ENCODE measurements around the gene LARGE1. TPM values are rescaled to one million over a fixed set of nuclear protein-coding genes. Genes with fewer than 3 reads are reported as not detected.

Gene LARGE1
- total RNA-seq, 2 donors from 2014 or later: 12.5 to 21.1 TPM

DNA sequence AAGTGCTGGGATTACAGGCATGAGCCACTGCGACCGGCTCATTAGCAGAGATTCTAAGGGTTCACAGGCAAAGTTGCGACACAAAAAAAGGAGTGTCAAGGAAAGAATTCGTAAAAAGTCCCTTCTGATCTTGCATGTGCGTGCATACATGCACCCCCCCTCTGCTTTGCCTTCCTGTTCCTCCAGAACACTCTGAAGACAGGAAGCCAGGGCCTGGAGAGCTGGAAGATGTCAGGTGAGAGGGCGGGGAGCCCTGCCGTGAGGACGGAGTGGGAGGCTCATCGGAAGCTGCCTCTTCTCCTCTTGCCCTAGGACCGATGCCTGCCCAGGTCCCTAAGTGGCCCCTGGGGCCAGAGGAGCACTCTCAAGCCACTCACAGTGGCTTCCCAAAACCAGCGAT, 89.1 kb downstream of the LARGE1 start:
- WGBS, 2 donors: 77 to 87% methylated on average over 11 of the region's 11 CpGs
- intact Hi-C loops (cut with DNase I): no loop called here
- H3K4me1 ChIP-seq: peaks cover 14% of the 10 kb centered on the region

DNA sequence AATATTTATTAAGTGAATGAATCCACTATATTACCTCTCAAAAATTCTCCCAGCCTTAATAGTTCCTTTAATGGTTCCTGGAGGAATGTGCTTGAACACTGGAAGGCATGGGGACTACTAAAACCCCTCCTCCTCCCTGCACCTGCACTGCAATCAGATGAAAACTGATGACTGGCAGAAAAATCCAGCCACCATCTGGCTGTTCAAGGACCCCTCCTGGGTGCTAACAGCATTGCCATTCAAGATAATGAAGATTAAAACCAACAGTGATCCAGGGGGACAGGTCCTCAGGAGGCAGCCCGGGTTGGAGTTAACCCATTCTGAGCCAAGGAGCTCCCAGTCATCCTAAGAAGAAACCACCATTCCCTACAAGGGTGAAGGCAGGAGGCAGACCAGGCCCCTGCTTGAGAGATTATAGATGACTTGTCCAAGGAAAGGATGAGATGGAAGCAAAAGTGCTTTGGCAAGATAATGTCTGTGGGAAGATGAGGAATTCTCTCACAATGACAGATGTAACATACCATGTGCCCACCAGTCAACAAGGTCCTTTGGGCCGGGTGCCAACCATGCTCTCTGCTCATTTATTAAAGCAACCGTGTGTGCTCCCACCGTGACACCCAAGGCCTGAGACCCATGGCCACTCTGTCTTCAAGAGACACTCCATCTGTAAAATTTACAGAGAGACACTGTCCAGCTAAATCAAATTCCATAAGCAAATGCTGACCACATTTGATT, 90.6 kb downstream of the LARGE1 start:
- no peak for DNase-seq
- Histone ChIP-seq H3K36me3 (replicated peaks in 1 of 2; ENCODE audit: insufficient read depth in 1 of 2, low read depth in 2 of 2) (no peaks in the 10 kb centered on the region), H3K4me1 (peaks cover 13% of the 10 kb centered on the region), H3K9me3 (no peaks in the 10 kb centered on the region), H3K4me3 (no peak overlapping the region), H3K27ac (no peak overlapping the region), H3K27me3 (no peaks in the 10 kb centered on the region)
- TF ChIP-seq, protein P1, sequence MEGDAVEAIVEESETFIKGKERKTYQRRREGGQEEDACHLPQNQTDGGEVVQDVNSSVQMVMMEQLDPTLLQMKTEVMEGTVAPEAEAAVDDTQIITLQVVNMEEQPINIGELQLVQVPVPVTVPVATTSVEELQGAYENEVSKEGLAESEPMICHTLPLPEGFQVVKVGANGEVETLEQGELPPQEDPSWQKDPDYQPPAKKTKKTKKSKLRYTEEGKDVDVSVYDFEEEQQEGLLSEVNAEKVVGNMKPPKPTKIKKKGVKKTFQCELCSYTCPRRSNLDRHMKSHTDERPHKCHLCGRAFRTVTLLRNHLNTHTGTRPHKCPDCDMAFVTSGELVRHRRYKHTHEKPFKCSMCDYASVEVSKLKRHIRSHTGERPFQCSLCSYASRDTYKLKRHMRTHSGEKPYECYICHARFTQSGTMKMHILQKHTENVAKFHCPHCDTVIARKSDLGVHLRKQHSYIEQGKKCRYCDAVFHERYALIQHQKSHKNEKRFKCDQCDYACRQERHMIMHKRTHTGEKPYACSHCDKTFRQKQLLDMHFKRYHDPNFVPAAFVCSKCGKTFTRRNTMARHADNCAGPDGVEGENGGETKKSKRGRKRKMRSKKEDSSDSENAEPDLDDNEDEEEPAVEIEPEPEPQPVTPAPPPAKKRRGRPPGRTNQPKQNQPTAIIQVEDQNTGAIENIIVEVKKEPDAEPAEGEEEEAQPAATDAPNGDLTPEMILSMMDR (IDR thresholded peaks at IDR 0.05): no peak
- TF ChIP-seq POLR2A (IDR thresholded peaks at IDR 0.05): no peak
- intact Hi-C loops (cut with DNase I): no loop called here
- no peak for ATAC-seq
- 45 to 69% methylated on average over 4 of the region's 4 CpGs for WGBS, 2 donors

More for the DNA sequence above, 89.1 kb downstream of the LARGE1 start:
- Histone ChIP-seq H3K36me3 (replicated peaks in 1 of 2; ENCODE audit: insufficient read depth in 1 of 2, low read depth in 2 of 2) (no peaks in the 10 kb centered on the region), H3K27me3 (no peaks in the 10 kb centered on the region), H3K27ac (no peak overlapping the region), H3K4me3 (no peak overlapping the region), H3K9me3 (no peaks in the 10 kb centered on the region)
- no peak for TF ChIP-seq POLR2A (IDR thresholded peaks at IDR 0.05)
- TF ChIP-seq, protein P1 (IDR thresholded peaks at IDR 0.05): no peak
- DNase-seq: no peak
- ATAC-seq: no peak

DNA sequence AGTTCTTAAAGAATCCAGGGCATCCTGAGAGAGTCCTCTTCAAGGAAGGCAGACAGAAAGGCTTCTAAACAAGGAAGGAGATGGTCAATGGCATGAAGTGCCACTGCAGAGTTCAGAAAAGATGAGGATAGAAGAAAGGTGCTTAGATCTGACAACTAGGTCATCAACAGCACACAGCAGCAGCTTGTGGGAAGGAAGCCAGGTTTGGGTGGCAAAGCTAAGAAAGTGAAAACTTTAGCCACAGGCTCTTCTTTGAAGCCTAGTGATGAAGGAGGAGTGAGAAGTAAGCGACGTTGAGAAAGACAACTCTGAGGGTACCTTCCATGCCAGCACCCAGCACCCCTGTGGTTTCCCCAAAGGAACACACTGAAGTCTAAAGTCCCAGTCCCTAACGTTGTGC, 92.0 kb downstream of the LARGE1 start:
- intact Hi-C loops (cut with DNase I): no loop called here
- no peak overlapping the region for H3K4me3 ChIP-seq
- H3K36me3 ChIP-seq (replicated peaks in 1 of 2; ENCODE audit: insufficient read depth in 1 of 2, low read depth in 2 of 2): no peaks in the 10 kb centered on the region
- DNase-seq (no peak), ATAC-seq (no peak)
- peaks cover 13% of the 10 kb centered on the region for H3K4me1 ChIP-seq
- H3K27me3 ChIP-seq: no peaks in the 10 kb centered on the region
- H3K9me3 ChIP-seq: no peaks in the 10 kb centered on the region
- H3K27ac ChIP-seq: no peak overlapping the region
- TF ChIP-seq, protein P1 (IDR thresholded peaks at IDR 0.05): no peak
- TF ChIP-seq POLR2A (IDR thresholded peaks at IDR 0.05): no peak
- 87 to 89% methylated on average over 3 of the region's 3 CpGs for WGBS, 2 donors

DNA sequence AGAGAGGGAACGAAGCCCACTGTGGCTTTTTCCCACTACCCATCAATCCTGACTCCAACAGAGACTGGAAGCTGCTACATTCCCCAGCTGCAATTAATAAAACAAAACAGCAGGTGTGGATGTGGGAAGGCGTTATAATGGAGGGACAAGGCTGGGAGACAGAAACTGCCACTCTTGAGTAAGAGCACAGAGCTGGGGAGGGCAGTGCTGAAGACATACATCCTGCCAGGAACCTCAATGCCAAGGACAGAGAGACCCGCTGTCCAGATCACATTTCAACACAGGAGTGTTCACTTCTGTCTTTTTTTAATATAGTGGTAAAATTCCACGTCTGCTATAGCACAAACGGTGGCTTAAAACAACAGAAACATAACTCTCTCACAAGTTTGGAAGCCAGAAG, 94.5 kb downstream of the LARGE1 start:
- no peaks in the 10 kb centered on the region for H3K9me3 ChIP-seq
- TF ChIP-seq POLR2A (IDR thresholded peaks at IDR 0.05): no peak
- TF ChIP-seq, protein P1 (IDR thresholded peaks at IDR 0.05): no peak
- WGBS, 2 donors: 78 to 92% methylated on average over 5 of the region's 5 CpGs
- H3K4me1 ChIP-seq: peaks cover 5% of the 10 kb centered on the region
- intact Hi-C loops (cut with DNase I): no loop called here
- H3K27ac ChIP-seq: no peak overlapping the region
- no peaks in the 10 kb centered on the region for H3K36me3 ChIP-seq (replicated peaks in 1 of 2; ENCODE audit: insufficient read depth in 1 of 2, low read depth in 2 of 2)
- H3K4me3 ChIP-seq: no peak overlapping the region
- H3K27me3 ChIP-seq: no peaks in the 10 kb centered on the region
- ATAC-seq (no peak), DNase-seq (no peak)

DNA sequence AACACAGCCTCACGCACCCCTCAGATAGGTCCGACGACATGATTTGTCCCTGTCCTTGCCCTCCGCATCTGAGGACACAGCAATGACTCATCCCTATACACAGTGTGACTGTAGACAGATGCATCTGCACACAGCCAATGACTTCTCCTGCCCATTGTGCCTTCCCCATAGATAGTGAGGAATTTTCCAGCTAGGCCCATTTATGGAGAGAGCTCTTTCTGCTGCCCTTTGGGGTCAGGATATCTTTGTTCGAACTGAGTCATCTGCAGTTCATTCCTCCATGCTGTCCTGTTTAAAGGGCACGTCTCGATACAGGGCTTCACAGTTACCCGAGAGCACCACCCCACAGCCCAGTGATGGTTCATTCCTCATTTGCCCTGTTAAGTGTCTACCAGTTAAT, 96.7 kb downstream of the LARGE1 start:
- Histone ChIP-seq H3K36me3 (replicated peaks in 1 of 2; ENCODE audit: insufficient read depth in 1 of 2, low read depth in 2 of 2) (no peaks in the 10 kb centered on the region), H3K27me3 (no peaks in the 10 kb centered on the region), H3K9me3 (no peaks in the 10 kb centered on the region), H3K4me1 (no peaks in the 10 kb centered on the region), H3K27ac (no peak overlapping the region), H3K4me3 (no peak overlapping the region)
- 90 to 92% methylated on average over 8 of the region's 8 CpGs for WGBS, 2 donors
- no peak for ATAC-seq
- DNase-seq: no peak
- intact Hi-C loops (cut with DNase I): no loop called here
- TF ChIP-seq POLR2A (IDR thresholded peaks at IDR 0.05): no peak
- TF ChIP-seq, protein P1 (IDR thresholded peaks at IDR 0.05): no peak

Data from body of pancreas (tissue), 4 donors.